ACC112 (cell line): ENCODE results near the gene CARS1.

Source experiments
- H2AFZ ChIP-seq: fragments of 200-600 bp; sonication (generic); one replicate; pipeline ENCODE4 v1.6.0; 2017; ENCODE audit warnings: antibody characterized with exemption, low read length; ENCODE audit not compliant: unreplicated experiment
- H3K27ac ChIP-seq: fragments of 200-600 bp; sonication (generic); 2 replicates; pipeline ENCODE4 v1.5.1; 2014; ENCODE audit warnings: low read depth, mild to moderate bottlenecking, antibody characterized with exemption, low read length, moderate library complexity
- H3K27me3 ChIP-seq: fragments of 200-600 bp; sonication (generic); 2 replicates; pipeline ENCODE4 v1.6.1; 2014; ENCODE audit warnings: mild to moderate bottlenecking, antibody characterized with exemption, low read length, moderate library complexity, mixed read lengths; ENCODE audit not compliant: insufficient read depth
- H3K36me3 ChIP-seq: fragments of 200-600 bp; sonication (generic); 2 replicates; pipeline ENCODE4 v1.6.1; 2016; ENCODE audit warnings: mild to moderate bottlenecking, antibody characterized with exemption, low read length, moderate library complexity, mixed read lengths; ENCODE audit not compliant: insufficient read depth
- H3K4me1 ChIP-seq: fragments of 200-600 bp; sonication (generic); one replicate; pipeline ENCODE4 v1.6.1; 2016; ENCODE audit warnings: low read length, mixed read lengths; ENCODE audit not compliant: insufficient read depth, unreplicated experiment, control insufficient read depth
- H3K4me3 ChIP-seq: fragments of 200-600 bp; sonication (generic); 2 replicates; pipeline ENCODE4 v1.5.1; 2014; ENCODE audit warnings: mild to moderate bottlenecking, low read depth, low read length
- H3K79me2 ChIP-seq: fragments of 200-600 bp; sonication (generic); one replicate; pipeline ENCODE4 v1.6.0; 2016; ENCODE audit warnings: low read length; ENCODE audit not compliant: control insufficient read depth, unreplicated experiment, insufficient read depth

Gene CARS1

DNA sequence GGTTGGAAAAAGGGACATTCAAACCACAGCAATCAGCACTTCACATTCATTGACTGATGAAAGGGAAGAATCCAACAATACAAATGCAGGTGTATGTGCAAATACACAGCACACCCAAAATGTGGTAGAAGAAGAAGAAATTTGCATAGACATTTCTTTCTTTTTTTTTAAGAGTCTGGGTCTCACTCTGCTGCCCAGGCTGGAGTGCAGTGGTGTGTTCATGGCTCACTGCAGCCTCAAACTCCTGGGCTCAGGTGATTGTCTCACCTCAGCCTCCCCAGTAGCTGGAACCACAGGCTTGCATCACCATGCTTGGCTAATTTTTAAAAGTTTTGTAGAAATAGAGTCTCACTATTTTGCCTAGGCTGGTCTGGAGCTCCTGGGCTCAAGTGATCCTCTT lies 21.9 kb downstream of the CARS1 start:
- no peak overlapping the region for H3K4me3 ChIP-seq
- peaks cover 3% of the 10 kb centered on the region for H3K79me2 ChIP-seq

DNA sequence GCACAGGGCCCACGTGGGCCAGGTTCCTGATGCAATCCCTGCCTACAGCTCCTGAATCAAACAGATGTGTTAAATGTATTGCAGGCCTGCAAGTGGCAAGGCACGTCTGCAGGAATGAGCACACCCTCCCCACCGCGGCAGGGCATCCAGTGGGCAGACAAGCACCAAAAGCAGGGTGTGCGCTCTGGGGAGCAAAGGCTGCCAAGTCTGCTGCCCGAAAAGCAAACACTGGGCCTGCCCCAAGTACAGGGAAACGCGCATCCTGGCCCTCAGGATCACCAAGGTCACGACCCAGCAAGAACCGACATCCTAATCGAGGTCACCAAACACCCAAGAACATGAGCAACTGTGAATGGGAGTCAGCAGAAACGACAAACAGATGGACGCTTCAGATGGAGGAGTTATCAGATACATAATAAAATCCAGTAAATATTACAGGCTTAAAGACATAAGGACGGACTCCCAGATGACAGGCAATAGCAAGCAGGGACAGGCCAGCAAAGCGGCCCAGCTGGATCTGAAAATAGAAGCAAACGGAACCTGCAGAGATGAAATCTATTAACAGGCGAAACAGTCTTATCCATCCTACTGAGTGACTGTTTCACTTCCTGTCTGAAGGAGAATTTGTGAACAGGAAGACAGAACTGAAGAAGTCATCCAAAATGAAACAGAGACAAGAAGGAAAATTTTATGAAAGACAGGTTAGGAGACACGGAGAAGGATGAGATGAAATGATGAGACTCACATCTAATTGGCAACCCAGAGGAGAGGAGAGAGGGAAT lies 26.7 kb downstream of the CARS1 start:
- no peak overlapping the region for H3K4me3 ChIP-seq
- H3K27ac ChIP-seq, result no peak overlapping the region
- H3K36me3 ChIP-seq, result peaks cover 32% of the 10 kb centered on the region
- no peak overlapping the region for H2AFZ ChIP-seq
- no peaks in the 10 kb centered on the region for H3K4me1 ChIP-seq
- H3K27me3 ChIP-seq, result no peaks in the 10 kb centered on the region
- peaks cover 2% of the 10 kb centered on the region for H3K79me2 ChIP-seq

More for the DNA sequence above, 21.9 kb downstream of the CARS1 start:
- Histone ChIP-seq H3K36me3 (peaks cover 38% of the 10 kb centered on the region), H3K27ac (no peak overlapping the region), H3K4me1 (peaks cover 7% of the 10 kb centered on the region), H3K27me3 (no peaks in the 10 kb centered on the region), H2AFZ (no peak overlapping the region)

DNA sequence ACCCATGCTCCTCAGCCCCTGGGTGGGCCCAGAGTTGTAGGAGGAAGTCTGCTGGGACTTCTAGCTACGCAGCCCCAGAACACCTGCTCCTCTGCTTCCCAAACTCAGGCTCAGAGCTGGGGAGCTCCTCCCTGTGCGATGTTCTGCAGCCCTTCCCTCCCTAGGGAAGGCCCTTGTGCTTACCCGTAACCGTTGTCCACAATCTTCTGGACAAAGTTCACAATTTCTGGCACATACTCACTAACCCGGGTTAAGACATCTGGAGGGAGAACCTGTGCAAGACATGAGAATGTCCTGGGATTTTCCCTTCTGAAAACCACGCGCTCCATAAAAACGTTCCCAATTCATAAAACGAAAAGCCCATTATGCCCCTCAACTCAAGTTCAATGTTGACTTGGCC lies 28.4 kb downstream of the CARS1 start:
- no peaks in the 10 kb centered on the region for H3K4me1 ChIP-seq
- H3K27ac ChIP-seq, result no peak overlapping the region
- H2AFZ ChIP-seq, result no peak overlapping the region
- H3K27me3 ChIP-seq, result no peaks in the 10 kb centered on the region
- no peak overlapping the region for H3K4me3 ChIP-seq
- H3K36me3 ChIP-seq, result peaks cover 32% of the 10 kb centered on the region
- peaks cover 2% of the 10 kb centered on the region for H3K79me2 ChIP-seq

DNA sequence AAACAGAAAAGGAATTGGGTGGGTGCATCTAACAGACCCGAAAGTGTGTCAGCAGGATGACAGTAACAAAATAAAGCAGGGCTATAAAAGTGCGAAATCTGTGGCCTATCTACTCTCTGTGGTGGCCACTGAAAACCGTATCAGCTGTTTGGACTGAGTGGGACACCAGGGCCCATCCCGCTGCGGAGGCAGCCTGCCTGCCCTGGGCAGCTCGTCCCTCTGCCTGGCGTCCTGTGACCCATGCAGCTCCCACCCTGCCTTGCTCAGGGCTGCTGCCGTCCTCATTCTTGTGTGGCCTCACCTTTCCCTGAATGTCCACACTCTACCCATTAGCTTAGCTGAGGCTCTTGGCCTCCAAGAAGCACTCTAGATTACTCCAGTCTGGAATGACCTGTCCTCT lies 30.4 kb downstream of the CARS1 start:
- Histone ChIP-seq H3K36me3 (peaks cover 32% of the 10 kb centered on the region), H3K4me3 (no peak overlapping the region), H3K4me1 (peaks cover 16% of the 10 kb centered on the region), H2AFZ (no peak overlapping the region), H3K27me3 (no peaks in the 10 kb centered on the region), H3K79me2 (peaks cover 2% of the 10 kb centered on the region), H3K27ac (no peak overlapping the region)

DNA sequence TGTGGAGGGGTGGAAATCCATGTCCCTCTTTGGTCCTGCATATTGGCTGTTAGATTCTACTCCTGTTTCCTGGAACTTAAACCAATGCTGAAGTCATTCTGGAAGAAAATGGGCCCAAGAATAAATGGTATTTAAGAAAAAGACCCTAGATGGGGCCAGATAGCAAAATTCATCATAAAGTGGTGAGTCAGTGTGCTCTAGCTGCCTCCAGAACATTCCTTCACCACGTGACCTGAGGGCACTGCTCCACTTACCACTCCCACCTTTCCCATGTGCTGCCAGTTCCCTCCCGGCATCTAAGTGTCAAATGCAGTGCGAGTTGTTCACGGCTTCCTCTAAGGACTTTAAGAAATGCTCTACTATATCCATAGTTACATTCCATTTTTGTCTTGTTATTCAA lies 34.2 kb downstream of the CARS1 start:
- Histone ChIP-seq H3K4me1 (peaks cover 30% of the 10 kb centered on the region), H3K36me3 (peaks cover 25% of the 10 kb centered on the region), H2AFZ (no peak overlapping the region), H3K4me3 (peak overlapping the region; percentile 52; the same call in 1 of the 2 replicates), H3K27me3 (no peaks in the 10 kb centered on the region), H3K79me2 (no peaks in the 10 kb centered on the region), H3K27ac (peak overlapping the region; percentile 95)

DNA sequence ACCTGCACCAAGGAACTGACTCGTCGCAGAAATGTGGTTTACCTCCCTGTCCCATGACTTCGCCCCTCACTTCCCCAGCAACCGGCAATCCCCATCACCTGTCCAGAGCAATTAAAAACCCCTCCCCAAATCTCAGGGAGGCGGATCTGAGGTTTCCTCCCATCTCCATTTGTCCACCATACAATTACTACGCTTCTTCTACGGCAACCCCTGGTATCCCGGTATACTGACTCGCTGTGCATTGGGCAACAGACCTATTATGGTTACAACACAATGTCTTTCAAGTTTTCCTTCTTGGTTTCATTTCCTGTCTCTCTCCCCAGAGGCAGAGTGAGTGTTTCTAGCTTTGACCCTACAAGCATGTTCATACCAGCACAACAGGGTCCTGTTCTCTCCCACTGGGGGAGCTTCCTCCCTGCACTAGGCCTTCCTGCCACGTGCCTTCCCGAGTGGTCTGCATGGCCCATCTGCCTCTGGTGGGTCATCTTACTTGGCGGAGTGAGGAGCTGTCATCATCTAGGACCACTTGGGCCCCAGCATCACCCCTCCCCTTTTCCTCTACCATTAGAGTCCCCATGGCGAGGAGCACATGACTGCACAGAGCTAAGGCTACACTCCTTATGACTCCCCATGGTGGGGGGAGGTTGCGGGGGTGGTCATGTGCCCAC lies 34.8 kb downstream of the CARS1 start:
- H3K27me3 ChIP-seq, result no peaks in the 10 kb centered on the region
- H3K79me2 ChIP-seq, result no peaks in the 10 kb centered on the region
- peaks cover 30% of the 10 kb centered on the region for H3K36me3 ChIP-seq
- peak overlapping the region; percentile 52 for H3K4me3 ChIP-seq
- H3K27ac ChIP-seq, result peak overlapping the region; percentile 95
- no peak overlapping the region for H2AFZ ChIP-seq
- H3K4me1 ChIP-seq, result peaks cover 30% of the 10 kb centered on the region

DNA sequence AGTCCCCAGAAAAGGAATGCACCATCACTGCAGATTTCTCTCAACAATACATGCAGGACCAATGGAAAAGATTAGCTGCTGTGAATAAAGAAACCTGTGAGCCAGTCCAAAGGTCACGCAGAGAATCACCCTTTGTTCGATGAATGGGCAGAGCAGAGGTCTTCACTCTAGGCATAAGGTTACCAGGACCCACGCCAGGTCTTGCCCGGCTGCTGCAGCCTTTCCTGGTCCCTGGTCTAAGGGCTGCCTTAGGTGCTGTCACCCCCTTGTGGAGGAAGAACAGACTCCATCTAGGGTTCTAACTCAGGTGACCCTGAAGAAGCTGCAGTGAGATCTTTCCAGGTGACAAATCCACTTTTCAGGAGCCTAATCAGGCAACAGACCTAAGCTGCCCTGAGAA lies 36.1 kb downstream of the CARS1 start:
- Histone ChIP-seq H3K4me1 (peaks cover 30% of the 10 kb centered on the region), H3K27ac (no peak overlapping the region), H3K79me2 (no peaks in the 10 kb centered on the region), H3K27me3 (no peaks in the 10 kb centered on the region), H3K4me3 (no peak overlapping the region), H3K36me3 (peaks cover 34% of the 10 kb centered on the region), H2AFZ (no peak overlapping the region)

DNA sequence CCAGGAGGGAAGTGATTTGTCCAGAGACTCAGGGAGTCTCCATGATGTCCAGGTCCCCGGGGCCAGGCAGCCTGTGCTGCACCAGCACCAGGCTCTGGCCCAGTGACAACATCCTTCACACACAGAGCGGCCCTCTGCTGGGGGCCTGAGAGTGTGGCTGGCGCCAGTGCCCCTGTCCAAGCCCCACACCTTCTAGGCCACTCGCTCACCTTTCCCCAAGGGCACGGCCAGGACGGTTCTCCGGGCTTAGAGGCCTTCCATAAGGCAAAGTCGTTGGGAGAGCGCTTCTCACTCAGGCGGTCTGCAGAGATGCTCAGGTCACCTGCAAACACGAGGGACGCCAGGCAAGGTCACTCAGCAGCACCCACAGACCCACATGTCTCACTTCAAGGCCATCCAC lies 37.2 kb downstream of the CARS1 start:
- H3K36me3 ChIP-seq, result peaks cover 34% of the 10 kb centered on the region
- H3K4me3 ChIP-seq, result no peak overlapping the region
- no peaks in the 10 kb centered on the region for H3K27me3 ChIP-seq
- no peaks in the 10 kb centered on the region for H3K79me2 ChIP-seq
- H2AFZ ChIP-seq, result no peak overlapping the region
- no peak overlapping the region for H3K27ac ChIP-seq
- peaks cover 35% of the 10 kb centered on the region for H3K4me1 ChIP-seq

DNA sequence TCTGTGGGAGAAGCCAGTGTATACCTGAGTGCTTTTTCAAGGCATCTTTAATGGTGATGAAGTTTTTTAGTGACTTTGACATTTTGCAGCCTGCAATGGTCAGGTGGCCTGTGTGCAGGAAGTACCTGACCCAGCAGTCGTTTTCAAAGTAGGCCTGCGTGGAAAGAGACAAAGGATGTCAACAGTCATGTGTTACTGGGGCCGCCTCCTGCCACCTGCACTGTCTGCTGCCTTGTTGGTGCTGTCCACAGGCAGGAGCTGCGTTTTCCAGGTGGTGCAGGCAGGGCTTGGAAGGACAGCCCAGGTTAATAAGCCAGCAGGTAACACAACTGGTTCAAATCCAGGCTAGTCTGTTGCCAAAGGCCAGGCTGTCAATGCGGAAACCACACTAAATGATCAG lies 38.6 kb downstream of the CARS1 start:
- no peaks in the 10 kb centered on the region for H3K79me2 ChIP-seq
- H3K4me3 ChIP-seq, result no peak overlapping the region
- H3K36me3 ChIP-seq, result peaks cover 35% of the 10 kb centered on the region
- no peak overlapping the region for H2AFZ ChIP-seq
- H3K27ac ChIP-seq, result no peak overlapping the region
- H3K4me1 ChIP-seq, result peaks cover 50% of the 10 kb centered on the region
- H3K27me3 ChIP-seq, result no peaks in the 10 kb centered on the region

DNA sequence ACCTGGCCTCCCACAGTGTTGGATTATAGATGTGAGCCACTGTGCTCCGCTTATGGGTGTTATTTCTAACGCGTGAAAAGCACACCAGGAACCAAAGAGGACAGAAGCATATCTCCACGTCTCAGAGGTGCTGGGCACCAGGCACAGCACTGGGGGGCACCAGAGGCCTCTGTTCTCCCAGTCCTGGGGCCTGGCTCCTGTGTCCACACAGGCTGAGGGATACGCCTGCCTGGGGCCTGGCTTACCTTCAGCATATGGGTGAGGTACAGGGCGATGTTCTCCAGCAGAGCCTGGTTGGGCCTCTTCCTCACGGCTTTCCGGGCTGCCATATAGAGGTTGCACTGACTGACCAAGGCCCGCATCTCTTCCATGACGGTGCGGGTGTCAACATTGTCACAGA lies 40.4 kb downstream of the CARS1 start:
- Histone ChIP-seq H3K4me1 (peaks cover 38% of the 10 kb centered on the region), H3K27ac (no peak overlapping the region), H3K36me3 (peaks cover 38% of the 10 kb centered on the region), H2AFZ (no peak overlapping the region), H3K4me3 (no peak overlapping the region), H3K79me2 (no peaks in the 10 kb centered on the region), H3K27me3 (no peaks in the 10 kb centered on the region)

DNA sequence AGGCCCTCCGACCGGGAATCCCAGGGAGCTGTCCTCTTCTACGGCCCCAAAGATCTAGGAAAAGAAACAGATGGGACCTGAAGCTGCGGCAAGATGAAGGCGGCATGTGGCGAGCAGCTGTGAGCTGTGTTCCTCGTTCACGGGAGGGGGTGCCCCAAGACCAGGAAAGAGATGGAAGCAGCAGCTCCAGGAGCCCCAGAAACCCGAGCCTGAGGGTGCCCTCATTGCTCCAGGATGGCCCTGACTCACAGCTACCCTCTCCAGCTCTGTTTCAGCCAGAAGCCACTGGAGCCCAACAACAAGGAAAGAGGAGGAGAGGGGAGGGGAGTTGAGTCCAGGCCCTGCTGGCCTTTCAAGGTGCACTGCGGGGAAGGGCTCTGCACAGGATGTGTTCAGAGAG lies 41.4 kb downstream of the CARS1 start:
- Histone ChIP-seq H2AFZ (no peak overlapping the region), H3K4me3 (no peak overlapping the region), H3K36me3 (peaks cover 44% of the 10 kb centered on the region), H3K79me2 (no peaks in the 10 kb centered on the region), H3K4me1 (peaks cover 28% of the 10 kb centered on the region), H3K27ac (no peak overlapping the region), H3K27me3 (no peaks in the 10 kb centered on the region)
